Forelimb muscle (tissue), 1 donor: ENCODE measurements around the gene SYTL2. TPM values are rescaled to one million over a fixed set of nuclear protein-coding genes. Genes with fewer than 3 reads are reported as not detected.
"Not testable (repeated sequence)": the region's sequence is repeated elsewhere in the genome, so short reads cannot be mapped to it uniquely, and the experiment has no call there.

Experiments
- DNase-seq: peaks from one replicate; pipeline ENCODE4 v3.0.0-alpha.2; 2013; ENCODE audit warnings: low read depth
- polyA plus RNA-seq: library from polyadenylated mRNA; unstranded; fragments of 120-200 nt; gene quantifications from one replicate; pipeline ENCODE4 v1.2.1, GENCODE V29; 2013; ENCODE audit not compliant: insufficient read length

SYTL2 gene
- polyA plus RNA-seq, 1 donor = 78.9 TPM

DNA sequence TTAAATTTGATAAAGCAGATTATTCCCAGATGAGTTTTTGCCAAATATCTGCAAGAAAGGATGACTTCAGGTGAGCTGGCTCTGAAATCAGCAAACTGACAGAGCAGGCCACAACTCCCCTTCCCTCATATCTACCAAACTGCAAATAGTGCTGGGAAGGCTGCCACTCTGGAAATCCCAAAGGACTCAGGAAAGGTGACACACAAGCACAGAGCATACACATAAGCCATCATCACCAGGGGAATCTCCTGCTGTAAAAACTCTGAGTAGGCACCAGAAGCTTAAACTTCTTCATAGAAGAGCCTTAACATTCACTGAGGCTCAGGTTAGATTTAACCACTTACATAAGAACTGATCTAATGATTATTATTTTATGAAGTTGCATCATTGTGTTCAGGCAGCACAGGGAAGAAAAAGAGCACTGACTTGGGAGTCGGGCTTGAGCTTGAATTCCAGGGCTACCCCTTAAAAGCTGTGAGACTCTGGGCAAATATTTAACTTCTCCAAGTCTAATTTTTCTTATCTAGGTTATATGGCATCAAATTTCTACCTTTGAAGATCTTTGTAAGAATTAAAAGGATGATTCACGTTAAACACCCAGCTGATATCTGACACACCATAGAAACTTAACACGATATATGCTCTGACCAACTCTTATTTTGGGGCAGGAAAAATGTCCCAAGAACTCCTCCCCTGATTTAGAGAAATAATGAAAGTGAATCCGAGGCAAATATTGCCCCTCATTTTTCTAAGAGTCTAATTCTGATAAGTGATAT, 15.0 kb downstream of the SYTL2 start:
- no peak for DNase-seq

DNA sequence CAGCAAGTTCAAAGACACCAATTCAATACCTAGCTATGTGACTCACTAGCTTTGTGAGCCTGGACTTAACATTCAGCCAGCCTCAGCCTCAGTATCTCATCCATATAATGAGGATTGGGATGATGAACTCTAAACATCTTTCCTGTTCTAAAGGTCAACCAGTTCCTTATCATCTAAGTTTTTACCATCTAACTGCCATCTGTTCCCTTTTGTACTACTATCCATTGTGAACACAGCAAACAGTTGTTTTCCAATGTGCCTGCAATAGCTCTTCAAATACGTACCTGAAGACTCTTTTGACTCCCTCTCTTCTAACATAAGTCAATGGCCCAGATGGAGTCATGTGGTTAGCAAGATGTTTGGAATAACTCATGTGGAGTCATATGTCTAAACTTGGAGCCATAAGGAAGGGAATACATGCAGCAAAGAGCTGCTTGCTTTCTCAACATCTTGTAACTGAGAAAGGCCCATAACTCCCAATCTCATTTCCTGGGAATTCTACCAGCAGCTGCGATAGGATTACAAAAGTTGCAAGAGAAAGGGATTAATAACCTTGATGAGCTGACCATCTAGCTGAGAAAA, 19.4 kb downstream of the SYTL2 start:
- no peak for DNase-seq

DNA sequence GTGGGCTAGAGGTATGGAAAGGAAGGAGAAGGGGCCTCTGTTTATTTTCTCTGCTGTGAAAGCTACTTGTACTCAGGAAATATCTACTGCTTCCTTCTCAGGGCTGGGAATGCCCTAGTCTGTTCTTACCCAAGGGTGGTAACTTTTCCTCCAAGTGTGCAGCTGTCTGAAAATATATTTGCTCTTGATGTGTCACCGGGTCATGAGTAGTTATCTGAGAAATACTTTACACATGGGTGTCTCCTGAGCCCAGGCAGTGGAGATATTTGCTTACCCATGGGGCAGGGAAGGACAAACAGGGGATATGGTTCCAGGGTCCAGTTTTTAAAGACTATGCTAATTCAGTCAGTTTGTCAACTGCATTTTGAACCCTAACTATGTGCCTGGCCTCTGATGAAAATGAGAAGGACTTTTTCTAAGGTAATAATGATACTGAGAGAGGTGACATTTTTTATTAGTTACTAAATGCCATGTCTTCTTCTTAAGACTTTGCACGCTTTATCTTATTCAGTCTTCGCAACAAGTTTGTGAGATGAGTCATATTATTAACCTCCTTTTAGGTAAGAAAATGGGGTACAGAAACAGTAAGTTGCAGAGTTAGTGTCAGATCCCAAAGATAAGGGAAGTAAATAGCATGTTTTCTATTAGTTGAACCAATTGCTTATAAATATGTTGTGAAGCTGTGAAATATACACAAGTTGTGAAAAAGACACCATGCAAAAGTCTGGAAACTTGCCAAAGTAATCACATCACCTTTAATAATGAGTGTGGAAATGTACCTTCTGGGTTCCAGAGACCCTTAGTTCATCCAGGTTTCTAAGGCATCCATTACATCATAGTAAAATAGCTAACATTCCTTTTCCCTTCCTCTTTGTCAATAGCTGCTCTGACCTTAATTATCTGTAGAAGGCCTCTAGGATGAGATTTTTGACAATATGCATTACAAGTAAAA, 22.9 kb downstream of the SYTL2 start:
- no peak for DNase-seq

DNA sequence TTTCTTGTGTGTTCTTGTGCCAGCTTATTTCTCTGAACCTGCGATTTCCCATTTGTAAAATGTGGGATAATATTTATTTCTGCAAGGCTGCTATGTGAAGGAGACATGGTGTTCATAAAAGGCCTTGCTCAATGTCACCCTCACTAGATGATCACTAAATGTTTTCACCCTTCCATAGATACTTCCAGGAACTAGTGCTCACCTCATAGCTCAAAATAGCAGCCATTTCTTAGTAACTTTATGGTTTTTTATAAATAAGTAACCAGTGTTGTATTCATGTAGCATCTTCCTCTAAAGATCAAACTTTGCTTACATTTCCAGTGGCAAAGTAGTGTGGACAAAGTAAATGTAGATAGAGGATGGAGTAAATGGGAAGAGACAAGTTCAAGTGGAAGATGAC, 23.8 kb downstream of the SYTL2 start:
- no peak for DNase-seq

DNA sequence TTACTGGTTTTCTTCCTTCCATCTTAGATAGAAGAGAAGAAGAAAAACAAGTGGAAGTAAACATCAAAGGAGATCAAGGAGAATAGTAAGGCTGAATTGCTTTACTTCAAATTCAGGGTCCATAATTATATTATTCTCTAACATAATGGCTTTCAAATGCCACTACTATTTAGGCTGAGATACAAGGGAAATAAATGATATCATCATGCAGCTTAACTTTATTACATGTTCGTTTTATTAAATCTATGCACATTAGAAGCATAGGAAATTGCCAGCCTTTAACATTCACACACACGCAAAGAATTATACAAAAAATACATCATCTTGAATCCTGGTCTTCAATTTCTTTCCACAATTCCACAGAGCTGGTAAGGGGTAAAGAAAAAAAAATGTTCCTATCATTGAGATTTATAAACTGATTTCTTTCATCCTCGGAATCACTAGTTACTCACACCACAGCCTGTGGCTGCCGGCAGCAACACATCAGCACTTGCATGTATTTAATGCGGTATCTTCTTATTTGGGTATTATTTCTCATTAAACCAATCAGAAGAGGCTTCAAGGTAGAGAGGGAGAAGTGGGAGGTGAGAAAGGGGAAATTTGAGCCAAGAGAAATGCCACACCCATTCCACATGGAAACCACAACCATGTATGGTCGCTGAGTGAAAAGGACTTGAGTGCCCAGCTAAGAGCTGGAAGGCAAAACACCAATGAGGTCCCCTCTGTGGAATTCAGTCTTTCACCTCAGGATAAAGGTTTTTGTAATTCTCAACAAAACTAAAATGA, 26.3 kb downstream of the SYTL2 start:
- DNase-seq = no peak

DNA sequence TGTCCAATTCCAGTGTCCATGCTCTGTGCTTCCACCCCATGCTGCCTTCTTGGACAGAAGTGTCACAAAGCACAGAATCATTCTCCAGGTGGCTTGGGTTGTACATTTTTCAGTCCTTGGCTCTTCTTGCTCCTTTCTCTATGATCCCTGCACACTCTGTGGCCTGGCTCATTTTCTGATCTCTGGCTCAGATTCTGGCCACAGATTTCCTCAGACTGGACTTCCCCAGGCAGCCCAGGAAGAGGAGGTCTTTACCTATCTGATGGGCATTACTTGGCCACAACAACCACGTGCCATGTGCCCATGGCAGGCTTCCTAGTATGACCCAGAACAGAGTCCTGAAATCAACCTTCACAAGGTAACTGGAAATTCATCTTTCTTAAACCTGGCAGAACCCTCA, 27.2 kb downstream of the SYTL2 start:
- DNase-seq = no peak

DNA sequence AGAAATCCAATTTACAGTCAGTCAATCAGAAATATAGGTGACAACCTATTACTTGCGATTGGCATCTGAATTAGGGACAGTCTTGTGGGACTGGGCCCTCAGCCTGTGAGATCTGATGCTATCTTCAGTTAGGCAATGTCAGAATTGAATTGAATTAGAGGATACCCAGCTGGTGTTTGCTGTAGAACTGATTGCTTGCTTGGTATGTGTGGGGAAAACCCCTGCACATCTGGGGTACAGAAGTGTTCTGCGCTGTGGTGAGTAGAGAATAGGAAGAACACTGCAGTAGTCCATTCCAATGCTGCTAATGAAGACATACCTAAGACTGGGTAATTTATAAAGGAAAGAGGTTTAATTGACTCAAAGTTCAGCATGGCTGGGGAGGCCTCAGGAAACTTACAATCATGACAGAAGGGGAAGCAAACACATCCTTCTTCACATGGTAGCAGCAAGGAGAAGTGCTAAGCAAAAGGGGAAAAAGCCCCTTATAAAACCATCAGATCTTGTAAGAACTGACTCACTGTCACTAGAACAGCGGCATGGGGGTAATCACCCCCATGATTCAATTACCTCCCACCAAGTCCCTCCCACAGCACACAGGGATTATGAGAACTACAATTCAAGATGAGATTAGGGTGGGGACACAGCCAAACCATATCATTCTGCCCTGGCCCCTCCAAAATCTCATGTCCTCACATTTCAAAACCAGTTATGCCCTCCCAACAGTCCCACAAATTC, 30.0 kb downstream of the SYTL2 start:
- DNase-seq = not testable (repeated sequence)

DNA sequence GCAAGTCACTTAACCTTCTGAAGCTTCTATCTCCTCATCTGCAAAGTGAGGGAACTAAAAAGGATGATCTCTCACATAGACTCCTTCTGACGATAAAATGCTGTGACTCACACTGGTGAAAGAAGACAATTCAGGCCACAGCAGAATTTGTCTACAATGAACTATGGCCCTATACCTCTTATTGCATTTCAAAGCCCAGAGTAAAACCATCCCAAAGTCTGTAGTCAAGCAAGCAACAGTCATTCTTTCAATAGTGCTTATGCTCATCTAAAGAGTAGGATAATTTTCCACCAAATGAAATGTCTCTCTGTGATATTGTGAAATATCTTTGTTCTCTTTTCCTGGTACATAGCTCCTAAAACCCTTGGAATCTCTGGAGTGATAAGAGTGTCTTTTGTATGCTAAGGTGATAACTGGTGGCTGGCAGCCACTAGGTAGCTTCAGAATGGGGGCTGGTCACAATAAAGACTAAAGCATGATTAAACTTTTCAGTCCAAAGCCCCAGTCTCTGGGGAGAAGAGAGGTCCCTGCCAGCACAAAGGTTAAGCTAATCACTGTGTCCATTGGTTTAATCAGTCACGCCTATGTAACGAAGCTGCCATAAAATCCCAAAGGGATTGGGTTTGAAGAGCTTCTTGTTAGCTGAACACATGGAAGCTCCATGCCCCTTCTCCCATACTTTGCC, 30.8 kb downstream of the SYTL2 start:
- DNase-seq = no peak

DNA sequence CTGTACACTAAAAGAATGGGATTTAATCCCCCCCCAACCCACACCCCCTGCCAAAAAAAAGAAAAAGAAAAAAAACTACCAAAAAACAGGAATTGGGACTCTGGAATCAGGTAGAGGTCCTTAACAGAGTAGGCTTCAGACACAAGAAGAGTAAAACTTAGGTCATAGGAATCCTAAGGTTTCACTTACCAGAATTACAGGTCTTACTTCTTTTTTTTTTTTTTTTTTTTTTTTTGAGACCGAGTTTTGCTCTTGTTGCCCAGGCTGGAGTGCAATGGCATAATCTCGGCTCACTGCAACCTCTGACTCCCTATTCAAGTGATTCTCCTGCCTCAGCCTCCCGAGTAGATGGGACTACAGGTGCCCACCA, 33.4 kb downstream of the SYTL2 start:
- not testable (repeated sequence) for DNase-seq

DNA sequence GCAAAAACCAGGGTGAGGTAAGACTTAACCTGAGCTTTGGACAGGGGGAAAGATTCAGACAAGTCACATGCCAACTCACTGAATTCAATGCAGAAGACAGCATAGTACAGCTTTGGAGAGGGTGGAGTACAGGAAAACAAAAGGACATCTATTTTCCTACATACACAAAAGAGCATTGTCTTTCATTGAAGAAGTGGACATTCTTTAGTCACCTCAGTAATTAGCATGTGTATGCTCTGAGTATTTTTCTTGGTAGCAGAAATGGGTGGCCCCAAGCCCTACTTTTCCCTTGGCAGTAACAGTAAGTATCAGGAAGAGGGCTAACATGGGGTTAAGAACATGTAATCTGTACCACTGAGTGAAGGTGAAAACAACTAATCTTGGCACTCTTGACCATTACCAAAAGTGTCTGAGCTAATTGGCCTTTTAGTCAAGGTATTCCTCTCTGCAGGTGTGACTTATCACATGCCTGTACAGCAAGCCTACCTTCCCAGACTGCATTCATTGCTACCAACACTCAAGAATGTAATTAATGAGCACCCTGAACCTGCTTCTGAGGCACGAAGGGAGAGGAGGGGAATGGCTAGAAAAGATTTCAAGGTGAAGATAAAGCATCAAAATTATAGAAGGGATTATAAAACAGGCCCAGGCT, 33.9 kb downstream of the SYTL2 start:
- no peak for DNase-seq

DNA sequence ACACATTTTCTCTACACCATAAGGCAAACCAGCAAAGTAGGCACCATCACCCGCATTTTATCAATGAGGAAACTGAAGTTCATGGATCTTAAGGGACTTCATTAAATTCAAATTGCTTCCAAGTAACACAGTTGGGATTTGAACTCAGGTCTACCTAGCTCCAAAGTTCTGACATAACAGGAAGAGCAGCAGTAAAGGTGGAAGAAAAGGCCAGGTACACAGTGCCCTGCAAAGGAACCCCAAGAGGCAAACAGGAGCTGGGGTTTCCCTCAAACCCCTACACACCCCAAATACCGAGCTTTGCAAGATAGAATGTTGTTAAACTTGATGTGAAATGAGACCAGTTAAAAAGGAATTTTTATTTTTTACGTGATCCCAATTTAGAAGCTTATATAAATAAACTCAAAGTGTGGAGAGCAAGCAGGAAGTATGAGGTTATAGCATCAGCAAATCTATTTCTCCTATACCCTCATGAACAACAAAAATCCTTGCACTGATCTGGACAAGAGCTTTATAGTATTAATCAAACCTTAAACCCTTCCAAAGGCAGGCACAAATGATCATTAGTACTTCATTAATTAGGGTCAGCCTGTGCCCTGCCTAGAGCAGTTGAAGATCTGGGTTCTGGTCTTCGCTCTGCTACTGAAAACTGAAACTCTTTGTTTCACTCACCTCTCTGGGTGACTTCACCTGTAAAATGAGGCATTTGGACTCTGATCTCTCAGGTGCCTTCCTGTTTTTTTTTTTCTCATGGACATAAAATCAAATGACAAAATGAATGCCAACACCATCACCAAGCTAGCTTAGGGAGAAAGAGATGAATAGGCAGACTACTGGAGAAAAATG, 36.5 kb downstream of the SYTL2 start:
- DNase-seq = no peak

DNA sequence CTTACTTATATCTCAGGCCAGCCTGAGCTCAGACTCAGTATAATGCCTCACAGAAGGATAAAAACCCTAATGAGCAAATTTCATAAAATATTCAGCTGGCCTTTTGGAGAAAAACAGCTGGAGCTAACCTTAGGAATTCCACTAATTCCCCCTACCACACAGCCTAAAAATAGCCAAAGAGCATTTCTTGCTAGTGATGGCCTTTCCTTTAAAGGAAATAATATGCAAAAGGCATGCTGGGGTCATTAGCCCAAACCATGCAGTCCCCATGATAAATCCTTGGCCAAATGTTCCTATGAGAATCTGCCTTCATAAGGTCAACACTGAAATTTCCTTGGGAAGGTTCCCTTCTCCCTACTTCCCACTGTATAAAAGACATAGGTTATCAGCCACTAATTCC, 38.2 kb downstream of the SYTL2 start:
- DNase-seq = no peak

DNA sequence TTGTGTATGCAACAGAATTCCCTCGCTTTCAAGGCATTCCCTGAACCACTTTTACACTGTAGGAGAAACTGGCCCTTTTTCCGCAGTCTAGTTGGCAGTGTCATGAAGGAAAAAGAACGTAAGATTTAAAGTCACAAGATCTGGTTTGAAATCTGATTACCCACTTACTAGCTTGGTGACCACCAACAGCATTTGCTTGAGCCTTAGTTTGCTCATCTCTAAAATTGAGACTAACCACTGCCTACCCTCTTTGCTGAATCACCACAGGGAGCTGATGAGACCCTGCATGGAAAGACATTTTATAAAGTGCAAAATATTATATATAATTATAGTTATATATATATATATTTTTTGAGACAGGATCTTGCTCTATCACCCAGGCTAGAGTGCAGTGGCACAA, 39.4 kb downstream of the SYTL2 start:
- DNase-seq = no peak

DNA sequence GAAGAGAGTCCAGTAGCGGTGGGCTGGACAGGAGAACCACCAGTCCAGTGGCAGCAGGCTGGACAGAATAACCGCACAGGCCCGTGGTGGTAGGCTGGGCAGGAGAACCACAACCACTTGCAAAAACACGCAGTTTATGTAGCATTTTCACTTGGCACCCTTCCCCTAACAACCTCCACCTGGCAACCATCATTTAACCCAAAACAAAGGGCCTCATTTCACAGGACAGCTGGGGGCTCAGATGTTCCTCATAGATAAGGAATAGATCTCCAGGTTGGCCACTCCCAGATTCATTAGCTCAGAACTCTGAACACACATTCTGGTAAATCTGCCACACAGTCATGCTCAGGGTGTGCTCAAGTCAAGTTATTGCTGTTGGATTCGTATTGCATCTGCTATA, 41.2 kb downstream of the SYTL2 start:
- no peak for DNase-seq

DNA sequence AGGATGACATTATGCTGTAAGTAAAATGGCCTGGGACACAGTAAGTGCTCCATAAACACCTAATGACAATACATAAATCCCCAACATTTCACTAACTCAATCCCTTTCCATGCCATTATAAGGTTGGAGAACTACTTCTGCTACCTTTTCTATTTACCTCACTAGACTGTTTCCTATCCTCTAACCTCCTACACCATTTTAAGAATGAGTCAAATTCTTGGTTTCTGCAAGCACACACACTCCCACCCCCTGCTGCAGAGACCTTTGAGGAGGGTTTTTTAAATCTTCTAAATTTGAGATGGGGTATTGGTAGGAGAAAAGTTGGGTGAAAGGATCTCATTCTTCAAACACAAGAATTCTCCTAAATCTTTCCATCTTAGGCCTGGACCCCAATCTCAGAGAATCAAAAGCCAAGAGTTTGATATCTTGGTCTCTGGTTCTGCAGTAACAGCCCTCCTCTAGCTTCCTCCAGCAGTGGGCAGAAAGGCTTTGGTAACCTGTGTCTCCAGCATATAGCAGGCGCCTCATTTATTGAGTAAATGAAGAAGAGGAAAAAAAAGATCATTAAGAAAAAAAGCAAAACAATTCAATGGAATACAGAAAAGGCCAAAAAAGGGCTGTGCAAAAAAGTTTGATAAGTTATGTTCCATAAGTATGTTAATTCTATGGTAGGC, 42.3 kb downstream of the SYTL2 start:
- DNase-seq = no peak

DNA sequence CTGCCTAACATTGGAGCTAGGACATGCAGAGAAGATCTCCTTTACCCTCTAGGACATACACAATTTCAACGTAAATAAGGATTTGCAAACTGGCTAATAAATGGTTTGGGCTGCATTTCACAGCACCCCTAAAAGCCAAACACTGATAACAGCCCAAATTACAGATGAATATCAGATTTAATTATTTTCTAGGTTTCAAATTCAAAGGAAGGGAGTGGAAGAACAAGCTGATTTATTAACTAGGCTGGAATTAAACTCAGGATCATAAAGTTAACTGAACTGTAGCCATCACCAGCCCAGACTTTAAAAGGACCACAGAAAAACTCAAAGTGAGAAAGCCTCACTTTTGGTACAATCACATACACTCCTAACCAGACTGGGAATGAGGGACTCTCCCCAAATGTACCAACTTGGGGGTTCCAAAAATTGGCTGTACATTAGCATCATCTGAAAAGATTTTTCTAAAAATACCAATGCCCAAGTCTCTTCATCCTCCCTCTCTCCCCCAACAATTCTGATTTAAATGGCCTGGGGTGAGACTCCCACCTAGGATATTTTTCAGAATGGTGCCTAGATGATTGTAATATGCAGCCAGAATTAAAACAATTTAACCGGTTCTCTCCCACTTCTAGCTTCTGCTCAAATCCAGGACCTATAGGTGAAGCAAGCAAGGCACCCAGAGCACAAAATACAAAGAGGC, 43.5 kb downstream of the SYTL2 start:
- DNase-seq = no peak

DNA sequence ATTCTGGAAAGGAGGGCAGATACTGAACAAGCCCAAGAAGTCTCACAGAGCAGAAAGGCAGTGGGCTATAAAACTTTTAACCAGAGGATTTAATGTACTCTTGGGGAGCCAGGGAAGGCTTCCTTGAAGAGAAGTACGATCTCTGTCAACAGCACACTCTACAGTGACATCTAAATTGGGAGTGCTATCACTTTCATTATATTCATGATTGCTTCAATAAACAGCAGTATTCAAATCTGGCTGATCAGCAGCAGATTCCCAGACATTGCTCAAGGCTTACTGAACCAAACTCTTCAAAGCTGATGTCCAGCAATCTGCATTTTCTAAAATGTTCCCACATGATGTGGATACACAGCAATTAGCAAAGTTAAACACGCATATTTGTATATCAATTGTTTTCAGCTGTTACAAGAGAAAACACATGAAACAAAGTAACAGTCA, 44.2 kb downstream of the SYTL2 start:
- no peak for DNase-seq

DNA sequence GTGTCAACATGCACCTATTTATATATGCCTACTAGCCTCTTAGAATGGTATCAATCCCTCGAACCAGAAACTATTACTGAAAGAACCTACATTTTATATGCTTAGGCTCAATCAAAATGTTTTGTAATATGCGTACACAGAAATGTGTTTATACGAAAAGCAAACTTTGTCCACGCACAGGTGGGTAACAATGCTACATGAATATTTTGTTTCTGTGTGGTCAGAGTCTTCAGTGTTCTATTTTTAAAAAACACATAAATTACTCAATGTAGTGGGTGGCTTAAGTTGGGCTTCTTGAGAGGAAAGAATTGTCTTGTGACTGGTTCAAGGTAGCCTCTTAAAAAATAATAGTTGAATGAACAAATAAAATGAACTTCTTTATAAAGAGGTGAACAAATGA, 46.1 kb downstream of the SYTL2 start:
- no peak for DNase-seq
